HG03108 (cell line): ENCODE results near the gene VPS4B.
"Not testable (repeated sequence)": the region's sequence is repeated elsewhere in the genome, so short reads cannot be mapped to it uniquely, and the experiment has no call there.

Source experiments
- ATAC-seq: cut with Tn5 transposase; IDR thresholded peaks from one replicate; pipeline ENCODE4 v1.9.1; 2021; ENCODE audit warnings: moderate library complexity; ENCODE audit not compliant: unreplicated experiment

VPS4B gene

DNA sequence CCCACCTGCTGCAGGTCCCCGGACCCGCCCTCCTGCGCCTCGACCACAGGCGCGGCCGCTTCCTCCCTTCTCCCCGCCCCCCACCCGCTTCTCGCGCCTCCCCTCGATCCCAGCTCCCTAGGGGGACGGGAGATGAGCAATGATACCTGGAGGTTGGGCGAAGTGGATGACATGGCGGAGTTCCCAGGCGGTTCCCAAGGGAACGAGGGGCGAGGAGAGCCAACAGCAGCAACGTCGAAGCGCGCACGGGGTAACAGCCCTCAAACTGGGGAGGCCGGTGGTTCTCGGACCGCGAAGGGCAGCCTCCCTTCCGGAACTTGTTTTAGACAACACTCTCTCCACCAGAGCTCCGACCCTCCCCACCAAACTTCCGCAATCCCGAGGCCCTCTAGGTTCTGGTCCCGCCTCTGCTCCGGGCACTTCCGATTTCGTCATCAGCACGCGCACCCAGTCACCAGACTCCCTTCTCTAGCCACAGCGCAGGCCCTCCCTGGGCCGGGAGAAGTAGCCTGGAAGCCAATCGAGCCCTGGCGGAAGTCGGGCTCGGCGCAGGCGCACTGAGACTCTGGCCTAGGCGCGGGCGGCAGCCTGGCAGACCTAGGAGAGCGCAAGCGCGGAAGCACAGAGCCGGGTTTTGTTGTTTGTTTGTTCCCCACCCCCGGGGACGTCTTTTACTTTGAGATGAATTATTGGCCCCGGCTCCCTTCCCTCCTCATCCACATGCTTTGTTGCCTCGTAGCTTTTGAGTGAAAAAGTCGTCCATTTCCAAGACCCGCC is at the start of gene VPS4B:
Gene VPS4B, minus strand, starts transcription at position 390 of the 777 bp plus-strand sequence. Its CDS starts 217 bp downstream, at position 173.
- peak; percentile 97 for ATAC-seq

DNA sequence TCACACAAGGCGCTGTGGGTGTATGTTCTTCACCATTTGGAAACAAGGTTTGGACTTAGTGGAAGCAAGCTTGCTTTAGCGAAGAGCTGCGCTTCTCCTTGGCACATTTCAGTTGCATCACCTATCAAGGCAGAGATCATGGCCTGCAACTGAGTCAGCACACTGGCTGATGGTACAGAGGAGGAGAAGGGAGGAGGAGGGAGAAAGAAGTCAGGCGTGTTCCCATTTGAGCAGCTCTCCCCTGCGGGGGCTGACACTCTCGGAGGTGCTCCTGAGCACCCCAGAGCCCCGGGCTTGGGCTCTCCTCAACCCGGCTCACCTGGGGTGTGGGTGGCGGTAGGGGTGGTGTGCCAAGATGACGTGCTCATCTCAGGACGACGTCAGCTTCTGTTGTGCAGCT is 48.5 kb upstream of the VPS4B start:
- no peak for ATAC-seq

DNA sequence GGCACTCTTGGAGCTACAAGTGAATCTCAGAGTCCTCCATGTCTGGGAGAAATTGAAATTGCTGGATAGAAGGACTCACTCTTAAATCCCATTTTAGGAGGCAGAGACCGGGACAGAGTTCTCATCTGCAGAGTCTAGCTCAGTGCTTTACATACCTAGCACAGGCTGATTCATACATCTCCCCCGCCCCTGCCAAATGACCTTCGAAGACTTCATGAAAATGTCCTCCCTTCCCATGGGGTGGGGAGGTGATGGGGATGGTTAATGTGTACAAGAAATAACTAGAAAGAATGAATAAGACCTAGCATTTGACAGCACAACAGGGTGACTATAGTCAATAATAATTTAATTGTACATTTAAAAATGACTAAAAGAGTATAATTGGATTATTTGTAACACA is 46.3 kb upstream of the VPS4B start:
- ATAC-seq: no peak

DNA sequence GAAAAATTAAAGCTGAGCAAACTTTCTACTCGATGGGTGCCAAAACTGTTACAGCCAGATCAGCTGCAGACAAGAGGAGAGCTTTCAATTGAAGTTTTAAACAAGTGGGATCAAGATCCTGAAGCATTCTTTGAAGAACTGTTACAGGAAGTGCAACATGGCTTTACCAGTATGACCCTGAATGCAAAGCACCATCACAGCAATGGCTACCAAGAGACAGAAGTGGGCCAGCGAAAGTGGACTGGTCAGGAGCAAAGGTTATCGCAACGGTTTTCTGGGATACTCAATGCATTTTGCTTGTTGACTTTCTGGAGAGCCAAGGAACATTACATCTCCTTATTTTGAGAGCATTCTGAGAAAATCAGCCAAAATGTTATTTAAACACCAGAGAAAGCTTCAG is 45.4 kb upstream of the VPS4B start:
- ATAC-seq: no peak

DNA sequence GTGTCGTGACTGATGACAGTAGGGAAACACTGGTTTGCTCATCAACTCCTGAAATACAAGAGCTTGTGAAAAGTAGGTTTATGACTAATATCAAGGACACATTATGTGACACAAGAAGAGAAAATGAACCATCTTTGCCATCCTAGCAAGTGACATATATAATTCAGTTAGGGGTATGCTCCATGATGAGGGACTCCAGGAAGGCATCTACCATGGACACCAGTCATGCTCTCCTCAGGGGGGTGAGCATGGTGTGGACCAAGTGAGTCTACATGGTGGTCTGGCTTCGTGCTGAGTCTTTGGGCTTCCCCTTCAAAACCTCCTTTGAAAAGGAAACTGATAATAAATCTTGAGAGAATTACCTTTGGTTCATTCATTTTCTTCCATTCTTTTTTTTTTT is 42.8 kb upstream of the VPS4B start:
- ATAC-seq: no peak

DNA sequence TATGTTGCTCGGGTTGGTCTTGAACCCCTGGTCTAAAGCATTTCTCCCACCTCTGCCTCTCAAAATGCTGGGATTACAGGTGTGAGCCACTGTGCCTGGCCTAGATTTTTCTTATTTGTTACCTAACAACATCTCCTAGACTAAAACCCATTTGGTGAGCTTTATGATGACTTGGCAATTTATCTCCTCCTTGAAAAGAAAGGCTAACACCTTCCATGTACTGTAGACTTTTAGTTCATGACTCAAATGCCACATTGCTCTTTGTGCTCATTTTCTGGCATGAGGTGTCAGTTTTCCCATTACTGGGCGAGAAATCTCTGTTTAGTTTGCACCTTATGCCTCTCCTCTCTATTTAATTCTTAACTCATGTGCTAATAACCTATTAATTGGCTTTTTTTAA is 42.2 kb upstream of the VPS4B start:
- no peak for ATAC-seq

DNA sequence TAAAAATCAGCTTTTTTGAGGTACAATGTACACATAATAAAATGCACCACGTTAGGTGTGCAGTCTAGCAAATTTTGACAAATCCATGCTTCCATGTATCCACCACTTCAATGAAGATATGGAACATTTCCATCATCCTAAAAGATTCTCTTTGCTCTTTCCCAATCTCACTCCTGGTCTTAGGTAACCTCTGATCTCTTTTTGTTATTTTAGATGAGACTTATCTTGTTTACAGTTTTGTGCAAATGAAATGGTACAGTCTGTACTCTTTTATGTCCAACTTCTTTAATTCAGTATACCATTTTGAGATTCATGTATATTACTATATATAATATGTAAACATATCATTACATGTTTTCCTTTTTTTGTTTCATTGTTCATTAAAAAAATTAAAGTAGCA is 38.1 kb upstream of the VPS4B start:
- no peak for ATAC-seq

DNA sequence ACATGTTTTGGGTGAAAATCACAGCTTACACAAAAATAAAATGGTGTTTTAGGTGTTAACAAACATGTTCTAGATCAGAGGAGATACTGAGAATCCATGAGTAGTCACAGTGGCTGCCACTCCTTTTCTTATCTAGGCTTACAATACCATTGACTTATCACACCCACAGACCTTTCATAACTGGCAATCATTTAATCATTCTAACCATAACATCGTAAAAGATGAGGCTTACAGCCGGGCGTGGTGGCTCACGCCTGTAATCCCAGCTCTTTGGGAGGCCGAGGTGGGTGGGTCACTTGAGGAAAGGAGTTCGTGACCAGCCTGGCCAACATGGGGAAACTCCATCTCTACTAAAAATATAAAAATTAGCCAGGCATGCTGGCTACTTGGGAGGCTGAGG is 35.7 kb upstream of the VPS4B start:
- no peak for ATAC-seq

DNA sequence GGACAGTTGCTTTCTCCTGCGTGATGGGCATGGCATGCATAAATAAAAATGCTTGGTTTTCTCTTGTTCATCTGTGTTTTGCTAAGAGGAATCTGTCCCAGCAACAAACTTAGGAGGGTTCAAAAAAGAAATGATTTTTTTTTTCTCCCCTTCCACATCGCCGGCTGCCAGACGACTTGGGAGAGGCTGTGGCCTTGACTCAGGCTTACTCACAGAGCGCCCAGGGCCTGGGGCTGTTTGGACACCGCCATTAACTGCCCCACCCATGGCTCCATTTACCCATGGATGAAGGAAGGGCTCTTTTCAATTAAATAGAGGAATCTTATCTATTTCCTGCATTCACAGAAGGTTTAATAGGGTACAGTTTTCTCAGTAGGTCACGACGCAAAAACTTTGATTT is 32.2 kb upstream of the VPS4B start:
- no peak for ATAC-seq

DNA sequence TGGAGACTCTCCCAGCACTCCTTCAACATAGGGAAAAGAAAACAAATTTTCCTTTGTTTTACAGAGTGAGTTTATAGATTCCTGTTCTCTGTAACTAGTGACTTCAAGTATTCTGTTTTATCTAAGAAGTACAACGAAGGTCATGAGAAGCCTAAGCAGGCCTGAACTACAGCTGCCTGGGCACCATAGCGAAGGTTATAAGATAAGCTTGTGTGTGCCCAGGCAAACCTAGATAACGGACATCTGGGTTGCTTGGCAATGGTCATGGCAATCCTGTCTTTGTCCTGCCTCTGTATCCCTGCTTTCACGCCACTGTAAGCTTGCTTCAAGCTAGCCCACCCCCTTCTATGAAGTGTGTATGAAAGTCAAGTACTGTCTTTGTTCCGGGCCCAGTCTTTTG is 30.5 kb upstream of the VPS4B start:
- not testable (repeated sequence) for ATAC-seq

DNA sequence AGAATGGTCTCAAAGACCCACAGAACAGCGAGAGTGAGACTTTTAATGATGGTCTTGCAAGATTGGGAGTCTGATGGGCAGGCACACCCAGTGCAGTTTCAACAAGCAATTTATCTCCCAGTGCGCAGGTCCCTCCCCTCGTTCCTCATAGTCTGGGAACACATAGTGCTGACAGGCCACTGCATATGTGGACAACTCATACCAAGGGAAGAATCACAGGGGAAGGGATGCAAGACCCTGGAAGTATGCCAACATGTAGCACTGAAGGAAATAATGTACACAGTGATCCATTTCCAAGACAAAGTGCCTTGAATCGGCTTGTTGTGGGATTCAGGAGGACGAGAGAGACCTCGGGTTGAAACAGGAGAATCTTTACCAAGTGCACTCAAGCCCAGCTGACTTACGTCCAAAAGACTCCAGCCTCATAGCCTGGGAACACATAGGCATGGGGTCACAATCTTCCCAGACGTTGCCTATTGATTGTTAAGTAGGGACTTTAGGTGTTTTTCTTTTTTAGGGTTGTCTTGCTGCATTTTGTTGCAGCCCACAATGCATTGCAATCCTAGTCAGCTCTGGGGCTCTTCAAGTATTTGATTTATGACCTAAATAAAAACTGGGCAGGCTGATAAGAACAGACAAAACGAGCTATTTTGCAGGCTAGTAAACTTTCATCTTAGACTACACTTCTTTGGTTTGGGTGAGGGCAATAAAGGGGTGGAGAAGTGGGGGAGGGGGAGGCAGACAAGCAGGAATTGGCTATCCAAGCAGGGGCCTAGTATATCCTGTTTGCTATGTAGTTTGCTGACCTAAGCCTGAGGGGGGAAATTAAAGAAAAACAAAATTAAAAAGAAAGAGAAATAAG is 29.8 kb upstream of the VPS4B start:
- no peak for ATAC-seq

DNA sequence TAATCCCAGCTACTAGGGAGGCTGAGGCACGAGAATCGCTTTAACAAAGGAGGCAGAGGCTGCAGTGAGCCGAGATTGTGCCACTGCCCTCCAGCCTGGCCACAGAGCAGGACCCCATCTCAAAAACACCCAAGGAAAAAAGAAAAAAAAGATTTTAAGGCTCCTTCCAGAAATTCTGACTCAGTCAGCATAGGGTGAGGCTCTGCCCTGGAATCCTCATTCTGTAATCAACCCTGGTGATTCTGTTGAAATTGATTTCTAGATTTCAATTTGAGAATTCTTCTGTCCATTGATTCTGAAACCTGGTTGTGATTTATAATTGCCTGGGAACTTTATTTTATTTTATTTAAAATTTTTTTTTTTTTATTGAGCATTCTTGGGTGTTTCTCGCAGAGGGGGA is 27.1 kb upstream of the VPS4B start:
- no peak for ATAC-seq

DNA sequence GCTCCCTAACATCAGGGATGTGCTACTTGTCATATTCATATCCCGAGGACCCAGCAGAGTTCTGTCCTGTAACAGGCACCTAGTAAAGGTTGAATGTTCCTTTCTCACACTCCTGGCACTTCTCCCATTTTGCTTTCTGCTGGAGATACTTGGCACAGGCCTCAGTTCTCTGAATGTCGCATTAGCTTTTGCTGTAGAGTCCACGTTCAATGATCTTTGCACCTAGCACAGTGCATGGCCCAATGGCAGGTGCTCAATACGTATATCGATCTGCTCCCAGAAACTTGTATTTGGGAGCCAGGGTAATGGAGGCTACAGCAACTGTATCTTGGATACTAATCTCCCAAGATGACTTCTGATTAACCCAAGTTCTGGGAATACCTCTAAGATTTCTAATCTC is 24.8 kb upstream of the VPS4B start:
- ATAC-seq: no peak

DNA sequence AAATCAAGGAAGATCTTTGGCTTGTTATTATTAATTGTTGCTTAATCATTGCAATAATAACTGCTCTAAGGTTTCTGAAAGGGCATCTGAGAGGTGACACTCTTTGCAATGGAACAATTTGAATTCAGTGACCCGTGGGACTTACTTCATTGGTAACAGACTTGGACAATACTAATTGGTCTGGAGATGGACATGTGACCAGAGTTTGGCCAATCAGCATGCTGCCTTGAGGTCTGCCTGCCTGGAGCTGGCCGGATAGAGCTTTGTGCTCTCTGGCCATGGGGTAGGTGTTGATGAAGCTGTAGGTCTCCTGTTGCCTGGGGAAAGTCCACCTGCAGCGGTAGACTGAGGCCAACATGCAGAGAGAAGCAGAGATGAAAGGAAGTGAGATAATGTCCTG is 24.0 kb upstream of the VPS4B start:
- ATAC-seq: no peak

DNA sequence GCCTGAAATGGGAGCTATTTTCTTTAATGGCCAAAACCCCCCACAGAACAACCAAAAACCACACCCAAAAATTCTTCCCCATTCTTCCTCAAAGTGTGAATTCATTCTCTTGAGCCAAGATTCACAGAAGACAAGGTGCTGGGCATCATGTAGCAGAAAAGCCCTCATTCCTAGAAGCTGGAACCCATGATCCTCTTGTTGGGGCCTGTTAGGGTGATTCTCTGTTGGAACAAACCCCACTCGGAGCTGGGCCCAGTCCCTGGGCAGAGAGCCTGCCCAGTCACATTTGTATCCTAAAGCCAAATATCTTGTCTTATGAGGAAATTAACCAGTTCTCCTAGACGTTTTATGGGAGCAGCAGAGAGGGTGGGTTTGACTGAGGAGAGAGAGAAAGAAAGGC is 22.8 kb upstream of the VPS4B start:
- no peak for ATAC-seq

DNA sequence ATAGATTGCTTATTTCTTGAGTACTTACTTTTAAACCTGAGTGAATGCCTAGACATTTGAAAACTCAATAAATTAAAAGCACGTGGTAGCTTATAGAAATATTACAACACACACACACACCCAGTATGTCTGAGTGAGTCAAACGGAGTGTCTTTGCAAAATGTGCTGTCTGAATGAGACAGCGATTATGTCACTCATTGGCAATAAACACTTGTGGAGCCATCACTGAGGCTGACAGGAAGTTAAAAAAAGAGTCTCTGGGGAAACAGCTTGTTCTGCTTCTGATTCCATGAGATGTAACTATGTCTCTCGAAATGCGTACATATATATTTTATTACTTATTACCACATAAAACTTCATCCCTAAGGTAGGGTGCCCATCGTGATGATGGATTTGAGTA is 22.3 kb upstream of the VPS4B start:
- no peak for ATAC-seq

DNA sequence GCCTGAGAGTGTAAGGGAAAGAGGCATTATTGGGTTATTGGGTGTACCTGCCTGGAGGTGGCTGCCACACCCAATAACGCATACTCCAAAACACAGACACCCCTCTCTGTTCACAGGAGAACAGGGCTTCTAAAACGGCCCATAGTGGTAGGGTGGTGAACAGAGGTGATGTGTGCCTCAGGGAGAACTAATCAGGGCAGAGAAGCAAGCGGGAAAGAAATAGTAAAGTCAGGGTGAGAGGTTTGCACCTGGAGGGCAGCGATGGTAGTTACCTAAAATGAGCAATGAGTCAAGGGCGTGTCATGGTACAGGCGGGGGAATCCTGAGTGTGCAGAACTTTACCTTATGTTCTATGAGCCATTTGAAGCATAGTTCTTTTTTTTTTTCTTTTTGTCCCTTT is 21.6 kb upstream of the VPS4B start:
- no peak for ATAC-seq

DNA sequence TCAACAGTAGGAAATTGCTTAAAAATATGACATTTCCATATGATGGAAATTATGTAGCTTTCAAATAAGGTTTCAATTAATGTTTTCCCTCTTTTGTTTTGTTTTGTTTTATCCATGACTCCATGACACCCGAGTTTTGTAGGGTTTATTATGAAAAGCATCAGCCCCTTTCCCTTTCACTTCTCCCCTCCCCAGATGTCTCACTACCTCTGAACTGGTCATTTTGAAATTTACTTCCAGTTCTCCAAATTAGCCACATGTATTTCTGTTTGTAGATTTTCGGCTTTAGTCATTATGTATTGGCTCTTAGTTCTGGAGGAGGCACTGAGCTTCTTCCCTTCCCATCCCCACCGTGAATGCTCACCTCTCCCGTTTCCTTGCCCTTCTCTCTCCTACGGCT is 18.6 kb upstream of the VPS4B start:
- ATAC-seq: no peak

DNA sequence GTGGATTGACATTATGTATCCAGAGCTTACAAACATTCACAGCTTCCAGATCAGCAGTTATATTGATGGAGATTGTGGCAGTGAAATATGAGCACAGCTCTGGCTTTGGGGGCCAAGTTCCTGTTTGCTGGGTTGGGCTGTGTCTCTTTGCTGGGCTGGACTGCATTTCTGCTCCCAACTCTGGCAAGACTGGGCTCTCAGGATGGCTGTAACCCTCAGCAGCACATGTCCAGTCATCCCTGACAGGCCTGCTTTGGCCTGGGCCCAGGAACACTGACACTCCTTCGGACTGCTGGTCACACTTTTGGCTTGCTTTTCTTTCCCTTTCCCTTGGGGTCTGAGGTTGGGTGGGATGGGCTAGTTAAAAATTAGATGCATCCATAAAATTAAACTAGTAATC is 17.9 kb upstream of the VPS4B start:
- ATAC-seq: no peak

DNA sequence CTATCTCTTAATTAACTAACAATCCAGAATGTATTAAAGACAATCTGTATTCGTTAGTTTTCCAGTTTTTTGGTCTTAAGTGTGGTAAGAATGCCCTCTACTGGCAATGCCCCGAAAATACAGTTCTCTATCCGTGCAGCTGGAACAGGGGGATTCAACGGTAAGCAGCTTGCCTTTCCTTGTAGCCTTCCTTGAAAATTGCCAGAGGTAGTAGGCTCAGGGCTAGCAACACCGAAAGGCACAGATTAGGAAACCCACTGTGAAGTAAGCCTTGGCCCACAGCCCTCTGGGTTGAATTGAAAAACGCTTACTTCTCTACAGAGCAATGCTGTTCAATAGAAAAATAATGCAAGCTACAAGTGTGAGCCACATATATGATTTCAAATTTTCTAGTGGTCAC is 17.1 kb upstream of the VPS4B start:
- no peak for ATAC-seq

DNA sequence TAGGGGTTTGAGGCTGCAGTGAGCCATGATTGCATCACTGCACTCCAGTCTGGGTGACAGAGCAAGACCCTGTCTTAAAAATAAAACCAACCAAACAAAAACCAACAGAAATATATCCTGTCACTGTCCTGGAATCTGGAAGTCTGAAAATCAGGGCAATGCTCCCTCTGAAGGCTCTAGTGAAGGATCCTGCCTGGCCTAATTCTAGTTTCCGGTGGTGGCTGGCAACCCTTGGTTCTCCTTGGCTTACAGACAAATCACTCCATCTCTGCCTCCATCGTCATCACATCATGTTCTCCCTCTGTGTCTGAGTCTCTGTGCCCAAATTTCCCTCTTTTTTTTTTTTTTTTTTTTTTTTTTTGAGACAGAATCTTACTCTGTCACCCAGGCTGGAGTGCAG is 15.9 kb upstream of the VPS4B start:
- no peak for ATAC-seq

DNA sequence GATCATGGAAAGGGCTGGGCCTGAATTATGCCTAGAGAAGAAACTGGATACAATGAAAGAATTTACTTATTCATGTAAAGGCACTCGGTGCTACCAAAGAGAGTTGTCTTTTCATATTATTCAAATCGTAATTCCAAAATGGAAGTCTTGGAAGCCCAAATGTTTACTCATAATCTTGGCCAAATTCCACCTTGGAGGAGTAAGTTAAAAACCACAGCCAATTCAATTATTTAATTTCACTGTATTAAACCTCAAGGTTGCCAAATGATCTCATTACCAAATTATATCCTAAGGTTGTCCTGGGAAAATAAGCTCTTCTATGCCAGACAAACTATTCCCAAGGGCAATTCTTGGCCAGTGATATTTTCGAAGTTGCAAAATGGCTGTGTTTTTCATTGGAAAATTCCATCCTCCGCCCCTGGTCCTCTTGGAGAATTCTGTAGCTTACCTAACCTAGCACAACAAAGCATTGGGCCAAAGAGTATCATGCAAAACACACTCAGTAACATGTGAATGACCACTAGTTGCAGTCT is 11.1 kb upstream of the VPS4B start:
- no peak for ATAC-seq
